Measurements from ENCODE around the gene MRGPRF. TPM values are rescaled to one million over a fixed set of nuclear protein-coding genes. Genes with fewer than 3 reads are reported as not detected.
A peak's percentile ranks its signal among the peaks of the same experiment; 100 is the strongest.
"Not testable (repeated sequence)": the region's sequence is repeated elsewhere in the genome, so short reads cannot be mapped to it uniquely, and the experiment has no call there.

MRGPRF gene
- total RNA-seq, 6 experiments from 2014 or later, result 1.6 to 3.4 (median 2.0) TPM

- peak overlapping the region; percentile 49 to 88 (median 69) for H3K27ac ChIP-seq
Observed at GRCh38 chr11:69000391-69000790, 12.7 kb downstream of the MRGPRF start.

GRCh38 chr11:68999748-69000355, 13.2 kb downstream of the MRGPRF start:
- H3K9me3 ChIP-seq; H3K36me3 ChIP-seq; ATAC-seq; intact Hi-C loops (cut with DNase I); H3K4me3 ChIP-seq; H3K27me3 ChIP-seq: not testable (repeated sequence)
- Histone ChIP-seq H3K27ac (peak overlapping the region; percentile 49 to 88 (median 69)), H3K4me1 (peaks cover 0 to 21% (median 3%) of the 10 kb centered on the region in 4 donors)
- peak in 1 of 3 donors; percentile 36 for DNase-seq
- 74% methylated on average over 7 of the region's 12 CpGs for WGBS (ENCODE audit: insufficient coverage, low coverage, low lambda C conversion rate, missing lambda C conversion rate)

More at GRCh38 chr11:69000391-69000790, 12.7 kb downstream of the MRGPRF start:
- WGBS (ENCODE audit: insufficient coverage, low coverage, low lambda C conversion rate, missing lambda C conversion rate), result 83% methylated on average over 3 of the region's 5 CpGs
- TF ChIP-seq CTCF (IDR thresholded peaks at IDR 0.05) (no peak), POLR2A (IDR thresholded peaks at IDR 0.05) (no peak)
- Histone ChIP-seq H3K36me3 (no peaks in the 10 kb centered on the region), H3K4me3 (no peak overlapping the region), H3K9me3 (no peaks in the 10 kb centered on the region), H3K4me1 (peaks cover 0 to 21% (median 3%) of the 10 kb centered on the region in 4 donors), H3K27me3 (no peaks in the 10 kb centered on the region)
- intact Hi-C loops (cut with DNase I), result no loop called here
- ATAC-seq, result peak in 3 of 4 donors; percentile 2 to 13 (median 6)
- DNase-seq, result peak in 1 of 3 donors; percentile 31

- Histone ChIP-seq H3K4me1 (peaks cover 0 to 21% (median 3%) of the 10 kb centered on the region in 4 donors), H3K4me3 (no peak overlapping the region), H3K27me3 (no peaks in the 10 kb centered on the region), H3K27ac (peak overlapping the region in 1 of 3 donors; percentile 88), H3K9me3 (no peaks in the 10 kb centered on the region), H3K36me3 (no peaks in the 10 kb centered on the region)
- TF ChIP-seq CTCF (IDR thresholded peaks at IDR 0.05) (no peak), POLR2A (IDR thresholded peaks at IDR 0.05) (no peak)
- ATAC-seq (no peak), DNase-seq (no peak)
- 87% methylated on average over 6 of the region's 8 CpGs for WGBS (ENCODE audit: insufficient coverage, low coverage, low lambda C conversion rate, missing lambda C conversion rate)
- intact Hi-C loops (cut with DNase I), result no loop called here
Observed at GRCh38 chr11:68999093-68999747, 13.8 kb downstream of the MRGPRF start.

GRCh38 chr11:68998390-68998911, 14.6 kb downstream of the MRGPRF start:
- DNase-seq (peak in 1 of 3 donors; percentile 58), ATAC-seq (peak in 3 of 4 donors; percentile 7 to 31 (median 20))
- Histone ChIP-seq H3K4me3 (no peak overlapping the region), H3K4me1 (peaks cover 0 to 21% (median 3%) of the 10 kb centered on the region in 4 donors), H3K36me3 (no peaks in the 10 kb centered on the region), H3K27ac (no peak overlapping the region), H3K9me3 (no peaks in the 10 kb centered on the region), H3K27me3 (no peaks in the 10 kb centered on the region)
- intact Hi-C loops (cut with DNase I), result no loop called here
- TF ChIP-seq CTCF (IDR thresholded peaks at IDR 0.05), result no peak
- no peak for TF ChIP-seq POLR2A (IDR thresholded peaks at IDR 0.05)
- WGBS (ENCODE audit: insufficient coverage, low coverage, low lambda C conversion rate, missing lambda C conversion rate), result 30% methylated on average over 12 of the region's 13 CpGs

- ATAC-seq, result no peak
- Histone ChIP-seq H3K4me1 (peaks cover 0 to 21% (median 3%) of the 10 kb centered on the region in 4 donors), H3K9me3 (no peaks in the 10 kb centered on the region), H3K36me3 (no peaks in the 10 kb centered on the region), H3K27me3 (no peaks in the 10 kb centered on the region), H3K27ac (no peak overlapping the region), H3K4me3 (no peak overlapping the region)
- intact Hi-C loops (cut with DNase I), result no loop called here
- no peak for DNase-seq
- TF ChIP-seq CTCF (IDR thresholded peaks at IDR 0.05), result no peak
- TF ChIP-seq POLR2A (IDR thresholded peaks at IDR 0.05), result no peak
Observed at GRCh38 chr11:68997995-68998348, 15.1 kb downstream of the MRGPRF start.
